HEK293 (cell line): ENCODE results near the gene PCBP3.

Experiments used
- CTCF ChIP-seq: fragments of 450-650 bp; formaldehyde crosslinking; IDR thresholded peaks from 2 replicates; pipeline ENCODE4 v1.5.1; 2016; ENCODE audit warnings: missing biosample characterization, missing genetic modification characterization
- HOXA7 ChIP-seq: sonication (generic); formaldehyde crosslinking; IDR thresholded peaks from 2 replicates; pipeline ENCODE4 v1.8.1; 2022; ENCODE audit warnings: missing genetic modification reagents, borderline replicate concordance
- PBX3 ChIP-seq: sonication (generic); formaldehyde crosslinking; IDR thresholded peaks from 2 replicates; pipeline ENCODE4 v1.8.1; 2022; ENCODE audit warnings: mild to moderate bottlenecking, moderate library complexity, missing genetic modification reagents
- TCF7L2 ChIP-seq: IDR thresholded peaks from 2 replicates; pipeline ENCODE4 v1.6.1; 2011; ENCODE audit warnings: low read depth, mild to moderate bottlenecking, inconsistent platforms, low read length, moderate library complexity, borderline replicate concordance
- ZNF146 ChIP-seq: fragments of 450-650 bp; formaldehyde crosslinking; IDR thresholded peaks from 2 replicates; pipeline ENCODE4 v1.5.1; 2016; ENCODE audit warnings: missing biosample characterization, missing genetic modification characterization
- ZNF175 ChIP-seq: fragments of 450-650 bp; formaldehyde crosslinking; IDR thresholded peaks from 2 replicates; pipeline ENCODE4 v1.5.1; 2016; ENCODE audit warnings: missing biosample characterization, missing genetic modification characterization
- ZNF19 ChIP-seq: fragments of 450-650 bp; formaldehyde crosslinking; IDR thresholded peaks from 2 replicates; pipeline ENCODE4; 2016; ENCODE audit warnings: missing biosample characterization, missing genetic modification characterization, low read depth
- ZNF23 ChIP-seq: fragments of 450-650 bp; formaldehyde crosslinking; IDR thresholded peaks from 2 replicates; pipeline ENCODE4 v1.5.1; 2016; ENCODE audit warnings: missing biosample characterization, missing genetic modification characterization, borderline replicate concordance
- ZNF302 ChIP-seq: fragments of 450-650 bp; formaldehyde crosslinking; IDR thresholded peaks from 2 replicates; pipeline ENCODE4 v1.5.1; 2016; ENCODE audit warnings: missing biosample characterization, missing genetic modification characterization, low read depth
- ZNF391 ChIP-seq: fragments of 450-650 bp; formaldehyde crosslinking; IDR thresholded peaks from 2 replicates; pipeline ENCODE4 v1.5.1; 2016; ENCODE audit warnings: low read depth, missing biosample characterization, missing genetic modification characterization, borderline replicate concordance
- ZNF501 ChIP-seq: fragments of 450-650 bp; formaldehyde crosslinking; IDR thresholded peaks from 2 replicates; pipeline ENCODE4 v1.5.1; 2016; ENCODE audit warnings: missing biosample characterization, missing genetic modification characterization

- TF ChIP-seq ZNF175 (tag by site-specific recombination), result no peak
- TF ChIP-seq CTCF (tag by site-specific recombination), result no peak
- no peak for TF ChIP-seq TCF7L2
- no peak for TF ChIP-seq ZNF23
- TF ChIP-seq ZNF19 (tag by site-specific recombination), result no peak
- TF ChIP-seq HOXA7, result no peak
- TF ChIP-seq ZNF302 (tag by site-specific recombination), result no peak
- TF ChIP-seq ZNF391 (tag by site-specific recombination), result no peak
- TF ChIP-seq ZNF501, result no peak
- TF ChIP-seq ZNF146, result no peak
- TF ChIP-seq PBX3, result no peak
These were observed 56.4 kb downstream of the PCBP3 start for GRCh38 chr21:45699966-45700365.
